Neural crest cell (in vitro differentiated cells): ENCODE results near the gene ELF4. TPM values are rescaled to one million over a fixed set of nuclear protein-coding genes. Genes with fewer than 3 reads are reported as not detected.

ENCODE experiments used
- DNase-seq: peaks from one replicate; pipeline ENCODE4 v3.0.0; 2021; ENCODE audit warnings: low read depth, mixed read lengths, low spot score
- H3K27ac Mint-ChIP-seq: one replicate; pipeline ENCODE4 v1.8.0; 2021; ENCODE audit warnings: mild to moderate bottlenecking, mixed read lengths; ENCODE audit not compliant: unreplicated experiment
- H3K27me3 Mint-ChIP-seq: 2 replicates; pipeline ENCODE4 v1.8.0; 2021; ENCODE audit warnings: low read depth, mild to moderate bottlenecking, mixed read lengths
- H3K36me3 Mint-ChIP-seq: 2 replicates; pipeline ENCODE4 v1.8.0; 2021; ENCODE audit warnings: low read depth, mild to moderate bottlenecking, mixed read lengths
- H3K4me1 Mint-ChIP-seq: 2 replicates; pipeline ENCODE4 v1.8.0; 2021; ENCODE audit warnings: mixed read lengths
- H3K4me3 Mint-ChIP-seq: one replicate; pipeline ENCODE4 v1.8.0; 2021; ENCODE audit warnings: mild to moderate bottlenecking, mixed read lengths
- H3K9me3 Mint-ChIP-seq: 2 replicates; pipeline ENCODE4 v1.8.0; 2021; ENCODE audit warnings: mixed read lengths
- CTCF ChIP-seq: fragments of 200-600 bp; sonication (generic); conservative IDR thresholded peaks from 2 replicates; pipeline ENCODE4 v1.5.0; 2021; ENCODE audit warnings: antibody characterized with exemption, mild to moderate bottlenecking
- total RNA-seq: library from RNA; stranded (reverse); gene quantifications from 2 replicates; pipeline ENCODE4 v1.2.1, GENCODE V29; 2021

ELF4 gene
- total RNA-seq, 1 donor from 2014 or later = 0.86 TPM

GRCh38 chrX:130051176-130051845, 59.0 kb downstream of the ELF4 start:
- H3K27me3 Mint-ChIP-seq = no peaks in the 10 kb centered on the region
- peaks cover 5% of the 10 kb centered on the region for H3K9me3 Mint-ChIP-seq
- TF ChIP-seq CTCF = no peak
- H3K4me1 Mint-ChIP-seq = no peaks in the 10 kb centered on the region
- H3K36me3 Mint-ChIP-seq = peaks cover 22% of the 10 kb centered on the region
- DNase-seq = no peak
- no peak overlapping the region for H3K27ac Mint-ChIP-seq
- H3K4me3 Mint-ChIP-seq = no peak overlapping the region

GRCh38 chrX:130049821-130050220, 60.5 kb downstream of the ELF4 start:
- no peaks in the 10 kb centered on the region for H3K4me1 Mint-ChIP-seq
- H3K27me3 Mint-ChIP-seq = no peaks in the 10 kb centered on the region
- DNase-seq = no peak
- peaks cover 5% of the 10 kb centered on the region for H3K9me3 Mint-ChIP-seq
- H3K36me3 Mint-ChIP-seq = peaks cover 22% of the 10 kb centered on the region
- TF ChIP-seq CTCF = no peak
- no peak overlapping the region for H3K4me3 Mint-ChIP-seq
- H3K27ac Mint-ChIP-seq = no peak overlapping the region

- Mint-ChIP-seq H3K36me3 (peaks cover 22% of the 10 kb centered on the region), H3K9me3 (peaks cover 5% of the 10 kb centered on the region), H3K27ac (no peak overlapping the region), H3K4me1 (no peaks in the 10 kb centered on the region), H3K4me3 (no peak overlapping the region), H3K27me3 (no peaks in the 10 kb centered on the region)
- TF ChIP-seq CTCF = no peak
- no peak for DNase-seq
Observed at GRCh38 chrX:130048686-130049222, 61.5 kb downstream of the ELF4 start.

DNA sequence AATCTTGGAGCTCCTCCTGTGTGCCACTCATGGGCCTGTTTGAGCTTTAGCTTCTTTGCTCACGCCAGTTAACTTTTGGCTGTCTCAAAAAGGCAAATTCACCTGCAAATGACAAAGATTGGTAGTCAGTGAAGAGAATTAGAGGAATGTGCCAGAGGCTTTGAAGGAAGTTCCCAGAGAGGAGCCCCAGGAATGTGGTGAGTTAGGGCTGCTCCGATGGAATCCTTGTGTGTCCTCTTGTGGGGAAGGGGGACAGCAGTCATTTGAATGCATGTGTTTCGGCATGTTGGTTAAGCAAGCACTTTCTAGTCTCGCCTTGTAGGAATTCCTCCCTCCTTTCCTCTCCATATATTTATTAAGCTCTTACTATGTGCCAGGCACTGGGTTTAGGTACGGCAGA, 62.9 kb downstream of the ELF4 start:
- no peak for TF ChIP-seq CTCF
- Mint-ChIP-seq H3K27ac (no peak overlapping the region), H3K4me3 (no peak overlapping the region), H3K4me1 (no peaks in the 10 kb centered on the region), H3K36me3 (peaks cover 22% of the 10 kb centered on the region), H3K27me3 (no peaks in the 10 kb centered on the region), H3K9me3 (peaks cover 5% of the 10 kb centered on the region)
- DNase-seq = no peak

- no peaks in the 10 kb centered on the region for H3K4me1 Mint-ChIP-seq
- no peaks in the 10 kb centered on the region for H3K27me3 Mint-ChIP-seq
- H3K9me3 Mint-ChIP-seq = no peaks in the 10 kb centered on the region
- no peak overlapping the region for H3K4me3 Mint-ChIP-seq
- DNase-seq = no peak
- TF ChIP-seq CTCF = no peak
- H3K36me3 Mint-ChIP-seq = peaks cover 4% of the 10 kb centered on the region
- no peak overlapping the region for H3K27ac Mint-ChIP-seq
Observed at GRCh38 chrX:130039847-130040246, 70.5 kb downstream of the ELF4 start.
